DOHH2 (cell line): Measurements from ENCODE around the gene PIGC.

Experiments
- CTCF ChIP-seq: fragments of 200-600 bp; sonication (generic); IDR thresholded peaks from one replicate; pipeline ENCODE4 v1.5.1; 2014; ENCODE audit warnings: antibody characterized with exemption, mild to moderate bottlenecking, low read depth, low read length; ENCODE audit not compliant: poor library complexity, severe bottlenecking
- EZH2phosphoT487 ChIP-seq: fragments of 200-600 bp; sonication (generic); IDR thresholded peaks from 2 replicates; pipeline ENCODE4 v1.6.1; 2017; ENCODE audit warnings: borderline replicate concordance, mild to moderate bottlenecking, antibody characterized with exemption, low read length, moderate library complexity, mixed read lengths

- no peak for TF ChIP-seq CTCF
- TF ChIP-seq EZH2phosphoT487 = no peak
These were observed 41.8 kb upstream of the PIGC start for GRCh38 chr1:172485626-172486025.
